Stomach (tissue), 4 donors: ENCODE results near the gene LRRC31.

Experiments
- EP300 ChIP-seq: sonication (generic); formaldehyde crosslinking; IDR thresholded peaks from one replicate; pipeline ENCODE4 v1.6.1; 2017; ENCODE audit warnings: antibody characterized with exemption
- POLR2A ChIP-seq, 4 donors: fragments of 450-650 bp; IDR thresholded peaks; one replicate each; pipeline ENCODE4 v1.6.1; 2016; ENCODE audit warnings: antibody characterized with exemption in 4 of 4, control low read depth in 2 of 4, mild to moderate bottlenecking in 1 of 4, moderate library complexity in 1 of 4
- POLR2AphosphoS5 ChIP-seq, 3 donors: sonication (generic); formaldehyde crosslinking; IDR thresholded peaks; one replicate each; pipeline ENCODE4 v1.6.1; 2016; ENCODE audit warnings: antibody characterized with exemption in 3 of 3
- TF ChIP-seq, protein P1 (sequence below), 7 experiments: fragments of 450-650 bp in 4 of 7; fragments of 200-600 bp in 3 of 7; sonication (generic) in 3 of 7; IDR thresholded peaks; one replicate each; pipeline ENCODE4 v1.5.1; 2016 to 2019; ENCODE audit warnings: antibody characterized with exemption in 7 of 7, control low read depth in 2 of 7, mild to moderate bottlenecking in 1 of 7

DNA sequence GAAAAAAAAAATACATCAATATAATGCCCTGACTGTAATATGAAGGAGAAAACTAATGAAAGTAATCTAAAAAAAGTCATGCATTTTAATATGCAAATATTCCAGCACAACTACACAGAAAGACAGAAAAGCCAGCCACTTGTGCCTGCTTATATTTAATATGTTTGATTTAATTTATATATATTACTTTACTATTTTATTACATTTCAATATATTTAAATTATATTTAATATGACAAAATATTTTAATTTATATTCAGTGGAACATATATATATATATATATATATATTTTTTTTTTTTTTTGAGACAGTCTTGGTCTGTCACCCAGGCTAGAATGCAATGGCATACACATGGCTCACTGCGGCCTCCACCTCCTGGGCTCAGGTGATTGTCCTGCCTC, 27.5 kb upstream of the LRRC31 start:
- TF ChIP-seq POLR2A (IDR thresholded peaks at IDR 0.05), result no peak
- TF ChIP-seq, protein P1, sequence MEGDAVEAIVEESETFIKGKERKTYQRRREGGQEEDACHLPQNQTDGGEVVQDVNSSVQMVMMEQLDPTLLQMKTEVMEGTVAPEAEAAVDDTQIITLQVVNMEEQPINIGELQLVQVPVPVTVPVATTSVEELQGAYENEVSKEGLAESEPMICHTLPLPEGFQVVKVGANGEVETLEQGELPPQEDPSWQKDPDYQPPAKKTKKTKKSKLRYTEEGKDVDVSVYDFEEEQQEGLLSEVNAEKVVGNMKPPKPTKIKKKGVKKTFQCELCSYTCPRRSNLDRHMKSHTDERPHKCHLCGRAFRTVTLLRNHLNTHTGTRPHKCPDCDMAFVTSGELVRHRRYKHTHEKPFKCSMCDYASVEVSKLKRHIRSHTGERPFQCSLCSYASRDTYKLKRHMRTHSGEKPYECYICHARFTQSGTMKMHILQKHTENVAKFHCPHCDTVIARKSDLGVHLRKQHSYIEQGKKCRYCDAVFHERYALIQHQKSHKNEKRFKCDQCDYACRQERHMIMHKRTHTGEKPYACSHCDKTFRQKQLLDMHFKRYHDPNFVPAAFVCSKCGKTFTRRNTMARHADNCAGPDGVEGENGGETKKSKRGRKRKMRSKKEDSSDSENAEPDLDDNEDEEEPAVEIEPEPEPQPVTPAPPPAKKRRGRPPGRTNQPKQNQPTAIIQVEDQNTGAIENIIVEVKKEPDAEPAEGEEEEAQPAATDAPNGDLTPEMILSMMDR (IDR thresholded peaks at IDR 0.05), result no peak
- TF ChIP-seq POLR2AphosphoS5 (IDR thresholded peaks at IDR 0.05), result no peak
- TF ChIP-seq EP300, result no peak
